Activated B cell treated with CpG ODN at 0.5 μM for 24 hours (primary cell): ENCODE results near the gene CRTC3. TPM values are rescaled to one million over a fixed set of nuclear protein-coding genes. Genes with fewer than 3 reads are reported as not detected.
"Not testable (repeated sequence)": the region's sequence is repeated elsewhere in the genome, so short reads cannot be mapped to it uniquely, and the experiment has no call there.

Experiments used
- ATAC-seq: fragments of 200-7000 bp; cut with Tn5 transposase; one replicate; pipeline ENCODE4 v1.10.0; 2021; ENCODE audit warnings: low read depth, mild to moderate bottlenecking, moderate library complexity
- CTCF ChIA-PET: fragments of 350-600 bp; sonication (Branson Sonifier 250); formaldehyde crosslinking; loops from one replicate; lab custom pipeline; 2021; ENCODE audit warnings: antibody characterized with exemption; lab: Charles Lee
- POLR2A ChIA-PET: fragments of 350-600 bp; sonication (Branson Sonifier 250); formaldehyde crosslinking; loops from one replicate; lab custom pipeline; 2021; ENCODE audit warnings: antibody characterized with exemption; lab: Charles Lee
- DNase-seq: peaks from one replicate; pipeline ENCODE4 v3.0.0; 2022
- H3K27ac Mint-ChIP-seq: one replicate; pipeline ENCODE4 v1.8.0; 2020; ENCODE audit warnings: mixed read lengths
- H3K27me3 Mint-ChIP-seq: one replicate; pipeline ENCODE4 v1.8.0; 2021; ENCODE audit warnings: mixed read lengths
- H3K36me3 Mint-ChIP-seq: one replicate; pipeline ENCODE4 v1.8.0; 2021; ENCODE audit warnings: low read depth, mixed read lengths
- H3K4me1 Mint-ChIP-seq: one replicate; pipeline ENCODE4 v1.8.0; 2021; ENCODE audit warnings: mixed read lengths
- H3K4me3 Mint-ChIP-seq: one replicate; pipeline ENCODE4 v1.8.0; 2020; ENCODE audit warnings: mild to moderate bottlenecking, mixed read lengths
- H3K9me3 Mint-ChIP-seq: one replicate; pipeline ENCODE4 v1.8.0; 2020; ENCODE audit warnings: mixed read lengths
- intact Hi-C: fragments of 100-400 bp; cut with micrococcal nuclease; formaldehyde crosslinking; loops from one replicate; pipeline ENCODE4 v1.15.1; 2024
- total RNA-seq: library from RNA; stranded (reverse); gene quantifications from 2 replicates; pipeline ENCODE4 v1.2.3, GENCODE V29; 2022
- TF ChIP-seq, protein P1 (sequence below): fragments of 200-600 bp; IDR thresholded peaks from one replicate; pipeline ENCODE4 v1.8.0; 2022; ENCODE audit warnings: antibody characterized with exemption, mild to moderate bottlenecking

CRTC3 gene
- total RNA-seq, 1 donor from 2014 or later, result 65.0 TPM

DNA sequence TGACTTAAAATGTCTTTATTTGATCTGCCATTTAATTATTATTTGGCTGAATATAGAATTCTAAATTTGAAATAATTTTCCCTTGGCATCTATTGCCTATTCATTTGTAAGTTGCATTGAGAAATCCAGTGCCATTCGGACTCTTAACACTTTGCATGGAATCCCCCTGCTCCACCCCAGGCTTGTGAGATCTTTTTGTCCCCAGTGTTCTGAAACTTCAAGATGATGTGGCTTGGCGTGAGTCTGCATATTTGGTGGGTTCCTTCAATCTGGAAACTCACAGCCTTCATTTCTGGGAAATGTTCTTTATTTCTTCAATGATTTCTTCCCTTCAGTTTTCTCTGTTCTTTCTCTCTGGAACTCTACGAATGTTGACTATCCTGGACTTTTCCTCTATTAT lies 103.6 kb downstream of the CRTC3 start:
- Mint-ChIP-seq H3K4me3 (no peak overlapping the region), H3K9me3 (no peaks in the 10 kb centered on the region), H3K4me1 (no peaks in the 10 kb centered on the region), H3K27ac (no peak overlapping the region), H3K27me3 (no peaks in the 10 kb centered on the region), H3K36me3 (peaks cover 67% of the 10 kb centered on the region)
- DNase-seq (no peak), ATAC-seq (no peak)
- TF ChIP-seq, protein P1, sequence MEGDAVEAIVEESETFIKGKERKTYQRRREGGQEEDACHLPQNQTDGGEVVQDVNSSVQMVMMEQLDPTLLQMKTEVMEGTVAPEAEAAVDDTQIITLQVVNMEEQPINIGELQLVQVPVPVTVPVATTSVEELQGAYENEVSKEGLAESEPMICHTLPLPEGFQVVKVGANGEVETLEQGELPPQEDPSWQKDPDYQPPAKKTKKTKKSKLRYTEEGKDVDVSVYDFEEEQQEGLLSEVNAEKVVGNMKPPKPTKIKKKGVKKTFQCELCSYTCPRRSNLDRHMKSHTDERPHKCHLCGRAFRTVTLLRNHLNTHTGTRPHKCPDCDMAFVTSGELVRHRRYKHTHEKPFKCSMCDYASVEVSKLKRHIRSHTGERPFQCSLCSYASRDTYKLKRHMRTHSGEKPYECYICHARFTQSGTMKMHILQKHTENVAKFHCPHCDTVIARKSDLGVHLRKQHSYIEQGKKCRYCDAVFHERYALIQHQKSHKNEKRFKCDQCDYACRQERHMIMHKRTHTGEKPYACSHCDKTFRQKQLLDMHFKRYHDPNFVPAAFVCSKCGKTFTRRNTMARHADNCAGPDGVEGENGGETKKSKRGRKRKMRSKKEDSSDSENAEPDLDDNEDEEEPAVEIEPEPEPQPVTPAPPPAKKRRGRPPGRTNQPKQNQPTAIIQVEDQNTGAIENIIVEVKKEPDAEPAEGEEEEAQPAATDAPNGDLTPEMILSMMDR, result no peak
- ChIA-PET POLR2A (no interaction called here), CTCF (no interaction called here)
- intact Hi-C loops, result no loop called here

DNA sequence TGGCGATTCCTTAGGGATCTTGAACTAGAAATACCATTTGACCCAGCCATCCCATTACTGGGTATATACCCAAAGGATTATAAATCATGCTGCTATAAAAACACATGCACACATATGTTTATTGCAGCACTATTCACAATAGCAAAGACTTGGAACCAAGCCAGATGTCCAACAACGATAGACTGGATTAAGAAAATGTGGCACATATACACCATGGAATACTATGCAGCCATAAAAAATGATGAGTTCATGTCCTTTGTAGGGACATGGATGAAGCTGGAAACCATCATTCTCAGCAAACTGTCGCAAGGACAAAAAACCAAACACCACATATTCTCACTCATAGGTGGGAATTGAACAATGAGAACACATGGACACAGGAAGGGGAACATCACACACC lies 107.3 kb downstream of the CRTC3 start:
- ATAC-seq, CTCF ChIA-PET, H3K4me3 Mint-ChIP-seq, H3K27me3 Mint-ChIP-seq, POLR2A ChIA-PET, H3K27ac Mint-ChIP-seq, H3K4me1 Mint-ChIP-seq, intact Hi-C loops, DNase-seq, H3K9me3 Mint-ChIP-seq: not testable (repeated sequence)
- H3K36me3 Mint-ChIP-seq, result peaks cover 59% of the 10 kb centered on the region

DNA sequence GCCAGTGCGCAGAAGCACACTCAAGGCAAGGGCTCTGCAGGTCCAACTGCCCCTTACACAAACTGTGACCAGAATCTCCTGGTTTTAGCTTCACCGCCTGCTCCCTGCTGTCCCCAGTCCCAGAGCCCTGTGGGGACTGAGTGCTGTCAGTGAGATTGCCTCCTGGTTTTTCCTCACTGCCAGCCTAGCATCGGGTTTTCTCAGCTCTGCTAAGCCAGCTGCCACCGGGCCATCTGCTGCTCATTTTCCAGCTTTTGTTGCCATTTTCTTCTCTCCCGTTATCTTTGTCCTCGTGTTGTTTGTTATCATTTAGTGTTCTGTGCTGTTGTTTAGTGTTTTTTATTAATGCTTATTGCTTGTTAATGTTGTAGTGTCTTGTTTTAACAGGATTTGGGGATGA lies 108.0 kb downstream of the CRTC3 start:
- H3K9me3 Mint-ChIP-seq, result no peaks in the 10 kb centered on the region
- ChIA-PET CTCF (interaction anchor here (1.7 kb wide), 1 partner anchor 10 kb away, joined by 4 read pairs; no protein-coding TSS in a partner anchor), POLR2A (no interaction called here)
- no peaks in the 10 kb centered on the region for H3K4me1 Mint-ChIP-seq
- H3K27me3 Mint-ChIP-seq, result no peaks in the 10 kb centered on the region
- DNase-seq, result no peak
- H3K27ac Mint-ChIP-seq, result no peak overlapping the region
- no peak for ATAC-seq
- no peak overlapping the region for H3K4me3 Mint-ChIP-seq
- TF ChIP-seq, protein P1, result no peak
- peaks cover 59% of the 10 kb centered on the region for H3K36me3 Mint-ChIP-seq
- intact Hi-C loops, result no loop called here

DNA sequence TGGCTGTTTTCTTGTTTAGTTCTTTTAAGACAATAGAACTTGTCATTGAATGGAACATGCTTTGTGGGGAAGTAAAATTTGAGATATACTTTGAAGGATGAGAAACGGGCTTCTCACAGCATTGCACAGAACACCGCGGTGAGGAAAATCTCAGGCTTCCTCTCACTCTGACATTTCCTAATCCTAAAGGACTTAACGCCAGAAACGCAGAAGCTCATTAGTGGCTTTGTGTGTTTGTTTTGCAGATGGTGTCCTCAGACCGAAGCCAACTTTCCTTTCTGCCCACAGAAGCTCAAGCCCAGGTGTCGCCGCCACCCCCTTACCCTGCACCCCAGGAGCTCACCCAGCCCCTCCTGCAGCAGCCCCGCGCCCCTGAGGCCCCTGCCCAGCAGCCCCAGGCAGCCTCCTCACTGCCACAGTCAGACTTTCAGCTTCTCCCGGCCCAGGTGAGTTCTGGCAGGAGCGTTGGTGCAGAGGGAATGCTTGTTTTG lies 108.5 kb downstream of the CRTC3 start:
- no peaks in the 10 kb centered on the region for H3K27me3 Mint-ChIP-seq
- DNase-seq, result no peak
- H3K4me3 Mint-ChIP-seq, result no peak overlapping the region
- H3K27ac Mint-ChIP-seq, result no peak overlapping the region
- TF ChIP-seq, protein P1, result no peak
- no peaks in the 10 kb centered on the region for H3K9me3 Mint-ChIP-seq
- ChIA-PET POLR2A (no interaction called here), CTCF (interaction anchor here (0.6 to 1.7 kb wide), 2 partner anchors 10 to 194 kb away, joined by 3 to 4 read pairs; no protein-coding TSS in a partner anchor)
- peaks cover 59% of the 10 kb centered on the region for H3K36me3 Mint-ChIP-seq
- ATAC-seq, result no peak
- no peaks in the 10 kb centered on the region for H3K4me1 Mint-ChIP-seq
- intact Hi-C loops, result no loop called here

DNA sequence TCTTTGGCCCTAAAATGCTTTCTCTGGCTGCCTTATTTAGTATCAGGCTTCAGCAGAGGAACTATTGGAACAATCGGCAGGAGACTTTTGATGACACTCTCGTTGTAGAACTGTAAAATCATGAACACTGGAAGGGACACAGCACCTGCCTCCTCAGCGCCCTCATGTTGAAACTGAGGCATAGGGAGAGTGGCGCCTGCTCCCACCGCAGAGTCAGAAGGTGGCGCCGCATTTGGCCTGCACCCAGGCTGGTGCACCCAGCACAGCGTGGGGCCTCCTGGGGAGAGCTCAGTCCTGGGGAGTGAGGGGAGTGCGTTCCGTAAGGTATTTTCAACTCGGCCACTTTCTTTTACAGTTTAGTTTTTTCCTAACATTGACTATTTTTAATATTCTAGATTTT lies 109.2 kb downstream of the CRTC3 start:
- intact Hi-C loops, result no loop called here
- Mint-ChIP-seq H3K27me3 (no peaks in the 10 kb centered on the region), H3K4me1 (no peaks in the 10 kb centered on the region), H3K4me3 (no peak overlapping the region), H3K9me3 (no peaks in the 10 kb centered on the region), H3K36me3 (peaks cover 59% of the 10 kb centered on the region), H3K27ac (no peak overlapping the region)
- ChIA-PET CTCF (interaction anchor here (1.4 to 1.7 kb wide), 2 partner anchors 9 kb away, joined by 3 to 4 read pairs; no protein-coding TSS in a partner anchor), POLR2A (no interaction called here)
- ATAC-seq (no peak), DNase-seq (no peak)
- TF ChIP-seq, protein P1, result no peak

DNA sequence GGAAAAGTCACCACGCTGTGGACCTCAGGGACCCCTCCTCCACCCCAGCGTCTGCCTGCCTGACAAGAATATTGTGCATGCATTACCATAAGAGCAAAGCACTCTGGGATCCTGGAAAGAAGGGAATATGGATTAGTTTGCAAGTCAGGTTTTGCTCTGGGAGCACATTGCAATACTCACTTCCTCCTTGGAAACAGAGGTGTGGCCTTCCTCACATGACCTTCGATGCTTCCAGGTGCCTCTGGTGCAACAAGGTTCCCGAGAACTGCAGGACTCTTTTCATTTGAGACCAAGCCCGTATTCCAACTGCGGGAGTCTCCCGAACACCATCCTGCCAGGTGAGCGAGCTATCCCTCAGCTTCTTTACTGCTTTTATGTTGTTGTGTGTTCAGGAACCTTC lies 111.1 kb downstream of the CRTC3 start:
- no peaks in the 10 kb centered on the region for H3K4me1 Mint-ChIP-seq
- no peak for ATAC-seq
- intact Hi-C loops, result no loop called here
- no peak for DNase-seq
- H3K9me3 Mint-ChIP-seq, result no peaks in the 10 kb centered on the region
- H3K36me3 Mint-ChIP-seq, result peaks cover 53% of the 10 kb centered on the region
- no peaks in the 10 kb centered on the region for H3K27me3 Mint-ChIP-seq
- H3K4me3 Mint-ChIP-seq, result no peak overlapping the region
- TF ChIP-seq, protein P1, result no peak
- CTCF ChIA-PET, result interaction anchor here (2.2 kb wide), 1 partner anchor 245 kb away, joined by 10 read pairs; no protein-coding TSS in a partner anchor
- H3K27ac Mint-ChIP-seq, result no peak overlapping the region
- POLR2A ChIA-PET, result no interaction called here
